ENCODE data around the gene MTHFR. TPM values are rescaled to one million over a fixed set of nuclear protein-coding genes. Genes with fewer than 3 reads are reported as not detected.

MTHFR gene
- total and polyA plus RNA-seq, 4 donors: 5.5 to 29.0 (median 18.3) TPM

GRCh38 chr1:11746795-11747487, 58.8 kb downstream of the MTHFR start:
- no peaks in the 10 kb centered on the region for H3K27me3 ChIP-seq (ENCODE audit: control insufficient read depth in 4 of 4, insufficient read depth in 4 of 4, low read length in 3 of 4)
- no peak overlapping the region for H3K27ac ChIP-seq (ENCODE audit: low read depth in 1 of 2, low read length in 2 of 2)
- WGBS: 86% methylated on average over 20 of the region's 20 CpGs
- H3K9ac ChIP-seq (ENCODE audit: low read depth in 1 of 2, low read length in 2 of 2): no peak overlapping the region
- H3K4me1 ChIP-seq (ENCODE audit: control insufficient read depth in 4 of 4, insufficient read depth in 4 of 4, low read length in 3 of 4): no peaks in the 10 kb centered on the region
- H3K36me3 ChIP-seq (ENCODE audit: control insufficient read depth in 4 of 4, insufficient read depth in 3 of 4, low read depth in 1 of 4, low read length in 3 of 4): peaks cover 0 to 37% (median 6%) of the 10 kb centered on the region in 4 donors
- H3K4me3 ChIP-seq (ENCODE audit: low read depth in 1 of 3, low read length in 3 of 3): no peak overlapping the region
- H3K9me3 ChIP-seq (ENCODE audit: control insufficient read depth in 4 of 4, low read length in 3 of 4): no peaks in the 10 kb centered on the region
- TF ChIP-seq ZBTB33 (IDR thresholded peaks at IDR 0.05): no peak
- TF ChIP-seq MAX (IDR thresholded peaks at IDR 0.05): no peak
- no peak for TF ChIP-seq SP1 (IDR thresholded peaks at IDR 0.05)
- no peak for TF ChIP-seq NR2F2 (IDR thresholded peaks at IDR 0.05)
- TF ChIP-seq JUND (IDR thresholded peaks at IDR 0.05): no peak
- TF ChIP-seq TAF1 (conservative IDR thresholded peaks at IDR 0.05): no peak
- no peak for TF ChIP-seq HNF4G (IDR thresholded peaks at IDR 0.05)
- no peak for TF ChIP-seq FOXA2 (IDR thresholded peaks at IDR 0.05)
- TF ChIP-seq EGR1 (IDR thresholded peaks at IDR 0.05; ENCODE audit: low read depth in 2 of 2): no peak
- TF ChIP-seq RAD21 (IDR thresholded peaks at IDR 0.05): no peak
- no peak for TF ChIP-seq FOXA1 (IDR thresholded peaks at IDR 0.05)
- DNase-seq (ENCODE audit: low spot score): no peak

GRCh38 chr1:11746092-11746491, 59.7 kb downstream of the MTHFR start:
- H3K4me3 ChIP-seq (ENCODE audit: low read depth in 1 of 3, low read length in 3 of 3): no peak overlapping the region
- no peak overlapping the region for H3K9ac ChIP-seq (ENCODE audit: low read depth in 1 of 2, low read length in 2 of 2)
- DNase-seq (ENCODE audit: low spot score): no peak
- peaks cover 0 to 35% (median 6%) of the 10 kb centered on the region in 4 donors for H3K36me3 ChIP-seq (ENCODE audit: control insufficient read depth in 4 of 4, insufficient read depth in 3 of 4, low read depth in 1 of 4, low read length in 3 of 4)
- 94% methylated on average over 6 of the region's 6 CpGs for WGBS
- H3K4me1 ChIP-seq (ENCODE audit: control insufficient read depth in 4 of 4, insufficient read depth in 4 of 4, low read length in 3 of 4): no peaks in the 10 kb centered on the region
- H3K9me3 ChIP-seq (ENCODE audit: control insufficient read depth in 4 of 4, low read length in 3 of 4): no peaks in the 10 kb centered on the region
- H3K27ac ChIP-seq (ENCODE audit: low read depth in 1 of 2, low read length in 2 of 2): no peak overlapping the region
- TF ChIP-seq MAX (IDR thresholded peaks at IDR 0.05) (no peak), GABPA (IDR thresholded peaks at IDR 0.05 in 1 of 2, conservative IDR thresholded peaks at IDR 0.05 in 1 of 2) (no peak), JUND (IDR thresholded peaks at IDR 0.05) (no peak), TAF1 (conservative IDR thresholded peaks at IDR 0.05) (no peak), HNF4A (conservative IDR thresholded peaks at IDR 0.05) (no peak), ATF3 (IDR thresholded peaks at IDR 0.05) (no peak)
- H3K27me3 ChIP-seq (ENCODE audit: control insufficient read depth in 4 of 4, insufficient read depth in 4 of 4, low read length in 3 of 4): no peaks in the 10 kb centered on the region

GRCh38 chr1:11744287-11744686, 61.5 kb downstream of the MTHFR start:
- Histone ChIP-seq H3K9me3 (ENCODE audit: control insufficient read depth in 4 of 4, low read length in 3 of 4) (no peaks in the 10 kb centered on the region), H3K27ac (ENCODE audit: low read depth in 1 of 2, low read length in 2 of 2) (no peak overlapping the region), H3K4me1 (ENCODE audit: control insufficient read depth in 4 of 4, insufficient read depth in 4 of 4, low read length in 3 of 4) (no peaks in the 10 kb centered on the region), H3K36me3 (ENCODE audit: control insufficient read depth in 4 of 4, insufficient read depth in 3 of 4, low read depth in 1 of 4, low read length in 3 of 4) (peaks cover 0 to 17% (median 0%) of the 10 kb centered on the region in 4 donors), H3K4me3 (ENCODE audit: low read depth in 1 of 3, low read length in 3 of 3) (no peak overlapping the region), H3K9ac (ENCODE audit: low read depth in 1 of 2, low read length in 2 of 2) (no peak overlapping the region), H3K27me3 (ENCODE audit: control insufficient read depth in 4 of 4, insufficient read depth in 4 of 4, low read length in 3 of 4) (no peaks in the 10 kb centered on the region)
- TF ChIP-seq HNF4G (IDR thresholded peaks at IDR 0.05) (no peak), NR2F2 (IDR thresholded peaks at IDR 0.05) (no peak), YY1 (IDR thresholded peaks at IDR 0.05) (no peak), CTCF (IDR thresholded peaks at IDR 0.05; ENCODE audit: low read depth, low read length, missing input control) (no peak), ATF3 (IDR thresholded peaks at IDR 0.05) (no peak), HNF4A (conservative IDR thresholded peaks at IDR 0.05) (no peak), FOXA2 (IDR thresholded peaks at IDR 0.05) (no peak), REST (IDR thresholded peaks at IDR 0.05) (no peak), TAF1 (conservative IDR thresholded peaks at IDR 0.05) (no peak), RAD21 (IDR thresholded peaks at IDR 0.05) (no peak)
- DNase-seq (ENCODE audit: low spot score): no peak
- WGBS: 94% methylated on average over 9 of the region's 9 CpGs

Measured in liver (tissue), 9 donors.